Gastrocnemius medialis (tissue), 4 donors: ENCODE data around the gene FPR3. TPM values are rescaled to one million over a fixed set of nuclear protein-coding genes. Genes with fewer than 3 reads are reported as not detected.

Source experiments
- ATAC-seq, 2 donors: fragments of 150-250 bp; one replicate each; pipeline ENCODE4 v1.9.1; 2016
- DNase-seq, 2 donors: peaks; one replicate each; pipeline ENCODE4 v3.0.0-alpha.2; 2019
- H3K27ac ChIP-seq, 4 donors: fragments of 200-600 bp; sonication (generic); 1 replicate in 1 of 4; 2 replicates in 3 of 4; pipeline ENCODE4 v1.5.1; 2016 to 2018; ENCODE audit warnings: mild to moderate bottlenecking in 2 of 4, moderate library complexity in 1 of 4
- H3K27me3 ChIP-seq, 3 donors: fragments of 200-600 bp; sonication (generic) in 2 of 3; 1 replicate in 1 of 3; 2 replicates in 2 of 3; pipeline versions ENCODE4 v1.5.1 to v1.6.0; 2016 to 2019; ENCODE audit warnings: mild to moderate bottlenecking in 1 of 3, moderate library complexity in 1 of 3
- H3K36me3 ChIP-seq, 2 donors: fragments of 200-600 bp; sonication (generic) in 1 of 2; one replicate each; pipeline ENCODE4 v1.5.1; 2017 to 2018
- H3K4me1 ChIP-seq, 2 donors: fragments of 200-600 bp; sonication (generic) in 1 of 2; one replicate each; pipeline ENCODE4 v1.5.1; 2016 to 2017; ENCODE audit warnings: mild to moderate bottlenecking in 2 of 2
- H3K4me3 ChIP-seq, 4 donors: fragments of 200-600 bp; sonication (generic) in 3 of 4; 1 replicate in 1 of 4; 2 replicates in 3 of 4; pipeline ENCODE4 v1.5.1; 2016 to 2019; ENCODE audit warnings: mild to moderate bottlenecking in 2 of 4
- H3K9me3 ChIP-seq, 3 donors: fragments of 200-600 bp; sonication (generic) in 2 of 3; 1 replicate in 1 of 3; 2 replicates in 2 of 3; pipeline ENCODE4 v1.5.1; 2016 to 2019
- POLR2A ChIP-seq, 2 donors: fragments of 450-650 bp; IDR thresholded peaks; one replicate each; pipeline ENCODE4 v1.6.1; 2017; ENCODE audit warnings: antibody characterized with exemption in 2 of 2, mild to moderate bottlenecking in 2 of 2, moderate library complexity in 2 of 2
- in situ Hi-C, 4 donors: fragments of 200-750 bp; cut with MboI; loops; one replicate each; pipeline versions ENCODE4 v1.15.0 to v1.8.0; 2017; ENCODE audit warnings: low sequenced_read_pairs in 4 of 4
- intact Hi-C: fragments of 100-400 bp; cut with DNase I; formaldehyde crosslinking; loops from one replicate; pipeline ENCODE4 v1.15.1; 2023; ENCODE audit warnings: low total_unique reads
- total RNA-seq, 4 donors: library from RNA; depleted of rRNA; stranded (reverse); fragments of >200 nt; gene quantifications; one replicate each; pipeline versions ENCODE4 v1.1.0 to v1.2.3, GENCODE V29; 2016
- TF ChIP-seq, protein P1 (sequence below), 5 experiments: fragments of 450-650 bp in 3 of 5; fragments of 200-600 bp in 2 of 5; sonication (generic) in 2 of 5; IDR thresholded peaks in 4 of 5; conservative IDR thresholded peaks in 1 of 5; 1 replicate in 4 of 5; 2 replicates in 1 of 5; pipeline ENCODE4 v1.5.1; 2016 to 2019; ENCODE audit warnings: antibody characterized with exemption in 5 of 5, mild to moderate bottlenecking in 3 of 5, moderate library complexity in 3 of 5

FPR3 gene
- total RNA-seq, 4 donors from 2014 or later: 0.66 to 2.2 (median 1.4) TPM

DNA sequence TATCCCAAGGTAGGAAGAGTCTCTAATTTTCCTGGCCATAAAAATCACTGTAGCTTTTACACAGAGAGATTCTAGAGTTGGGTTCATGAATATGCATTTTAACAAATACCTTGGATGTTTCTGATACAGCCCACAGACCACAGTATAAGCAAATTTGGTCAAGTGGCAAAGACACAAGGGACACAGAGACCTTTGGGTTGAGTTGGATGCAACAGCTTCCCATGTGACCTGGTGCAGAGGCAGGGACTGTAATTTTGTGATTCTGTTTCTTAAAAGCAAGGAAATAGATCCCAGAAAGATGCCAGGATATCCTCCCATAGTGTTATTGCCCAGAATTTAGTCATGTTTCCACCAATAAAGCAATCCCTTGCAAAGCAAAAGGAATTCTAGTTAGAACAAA, 27.0 kb downstream of the FPR3 start:
- no peak overlapping the region for H3K27ac ChIP-seq
- H3K4me3 ChIP-seq: no peak overlapping the region
- H3K27me3 ChIP-seq: no peaks in the 10 kb centered on the region
- in situ Hi-C loops (no loop called here), intact Hi-C loops (no loop called here)
- H3K4me1 ChIP-seq: no peaks in the 10 kb centered on the region
- no peak for TF ChIP-seq POLR2A (IDR thresholded peaks at IDR 0.05)
- TF ChIP-seq, protein P1, sequence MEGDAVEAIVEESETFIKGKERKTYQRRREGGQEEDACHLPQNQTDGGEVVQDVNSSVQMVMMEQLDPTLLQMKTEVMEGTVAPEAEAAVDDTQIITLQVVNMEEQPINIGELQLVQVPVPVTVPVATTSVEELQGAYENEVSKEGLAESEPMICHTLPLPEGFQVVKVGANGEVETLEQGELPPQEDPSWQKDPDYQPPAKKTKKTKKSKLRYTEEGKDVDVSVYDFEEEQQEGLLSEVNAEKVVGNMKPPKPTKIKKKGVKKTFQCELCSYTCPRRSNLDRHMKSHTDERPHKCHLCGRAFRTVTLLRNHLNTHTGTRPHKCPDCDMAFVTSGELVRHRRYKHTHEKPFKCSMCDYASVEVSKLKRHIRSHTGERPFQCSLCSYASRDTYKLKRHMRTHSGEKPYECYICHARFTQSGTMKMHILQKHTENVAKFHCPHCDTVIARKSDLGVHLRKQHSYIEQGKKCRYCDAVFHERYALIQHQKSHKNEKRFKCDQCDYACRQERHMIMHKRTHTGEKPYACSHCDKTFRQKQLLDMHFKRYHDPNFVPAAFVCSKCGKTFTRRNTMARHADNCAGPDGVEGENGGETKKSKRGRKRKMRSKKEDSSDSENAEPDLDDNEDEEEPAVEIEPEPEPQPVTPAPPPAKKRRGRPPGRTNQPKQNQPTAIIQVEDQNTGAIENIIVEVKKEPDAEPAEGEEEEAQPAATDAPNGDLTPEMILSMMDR (IDR thresholded peaks at IDR 0.05 in 4 of 5, conservative IDR thresholded peaks at IDR 0.05 in 1 of 5): no peak
- ATAC-seq: no peak
- H3K36me3 ChIP-seq: no peaks in the 10 kb centered on the region
- DNase-seq: no peak
- no peaks in the 10 kb centered on the region for H3K9me3 ChIP-seq

DNA sequence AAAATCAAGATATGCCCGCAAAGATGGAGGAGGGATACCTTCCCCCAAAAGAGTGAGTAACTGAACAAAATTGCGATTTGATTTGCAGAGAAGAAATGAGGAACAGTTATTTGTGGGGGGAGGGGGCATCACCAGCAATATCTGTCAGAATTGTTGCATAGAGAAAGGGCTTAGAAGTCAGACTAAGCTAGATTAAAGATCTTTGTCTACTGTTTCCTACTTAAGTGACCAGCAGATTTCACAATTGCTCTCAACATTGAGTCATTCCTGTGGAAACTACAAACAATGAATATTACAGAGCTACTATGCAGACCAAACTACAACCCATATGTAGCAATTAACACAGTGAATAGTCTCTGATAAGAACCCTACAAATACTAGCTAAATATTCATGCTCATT, 27.4 kb downstream of the FPR3 start:
- no peak for ATAC-seq
- H3K4me1 ChIP-seq: no peaks in the 10 kb centered on the region
- H3K4me3 ChIP-seq: no peak overlapping the region
- H3K27ac ChIP-seq: no peak overlapping the region
- no peaks in the 10 kb centered on the region for H3K36me3 ChIP-seq
- intact Hi-C loops (no loop called here), in situ Hi-C loops (no loop called here)
- no peak for TF ChIP-seq POLR2A (IDR thresholded peaks at IDR 0.05)
- TF ChIP-seq, protein P1 (IDR thresholded peaks at IDR 0.05 in 4 of 5, conservative IDR thresholded peaks at IDR 0.05 in 1 of 5): no peak
- no peaks in the 10 kb centered on the region for H3K27me3 ChIP-seq
- H3K9me3 ChIP-seq: no peaks in the 10 kb centered on the region
- DNase-seq: no peak

DNA sequence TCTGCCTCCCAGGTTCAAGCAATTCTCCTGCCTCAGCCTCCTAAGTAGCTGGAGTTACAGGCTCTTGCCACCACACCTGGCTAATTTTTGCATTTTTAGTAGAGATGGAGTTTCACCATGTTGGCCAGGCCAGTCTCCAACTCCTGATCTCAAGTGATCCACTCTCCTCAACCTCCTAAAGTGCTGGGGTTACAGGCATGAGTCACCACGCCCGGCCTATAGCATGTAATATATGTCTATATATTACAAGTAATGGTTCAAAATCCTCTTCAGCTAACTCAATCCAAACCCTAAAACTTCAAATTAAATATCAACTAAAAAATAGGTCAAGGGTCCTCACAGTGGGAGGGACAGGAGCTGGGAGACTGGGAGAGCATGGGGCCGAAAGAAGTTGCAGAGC, 28.0 kb downstream of the FPR3 start:
- TF ChIP-seq POLR2A (IDR thresholded peaks at IDR 0.05): no peak
- TF ChIP-seq, protein P1 (IDR thresholded peaks at IDR 0.05 in 4 of 5, conservative IDR thresholded peaks at IDR 0.05 in 1 of 5): no peak
- Histone ChIP-seq H3K4me1 (no peaks in the 10 kb centered on the region), H3K4me3 (no peak overlapping the region), H3K27ac (no peak overlapping the region), H3K9me3 (peaks cover 0 to 2% (median 0%) of the 10 kb centered on the region in 3 donors), H3K27me3 (no peaks in the 10 kb centered on the region), H3K36me3 (no peaks in the 10 kb centered on the region)
- DNase-seq (no peak), ATAC-seq (no peak)
- in situ Hi-C loops (no loop called here), intact Hi-C loops (no loop called here)

DNA sequence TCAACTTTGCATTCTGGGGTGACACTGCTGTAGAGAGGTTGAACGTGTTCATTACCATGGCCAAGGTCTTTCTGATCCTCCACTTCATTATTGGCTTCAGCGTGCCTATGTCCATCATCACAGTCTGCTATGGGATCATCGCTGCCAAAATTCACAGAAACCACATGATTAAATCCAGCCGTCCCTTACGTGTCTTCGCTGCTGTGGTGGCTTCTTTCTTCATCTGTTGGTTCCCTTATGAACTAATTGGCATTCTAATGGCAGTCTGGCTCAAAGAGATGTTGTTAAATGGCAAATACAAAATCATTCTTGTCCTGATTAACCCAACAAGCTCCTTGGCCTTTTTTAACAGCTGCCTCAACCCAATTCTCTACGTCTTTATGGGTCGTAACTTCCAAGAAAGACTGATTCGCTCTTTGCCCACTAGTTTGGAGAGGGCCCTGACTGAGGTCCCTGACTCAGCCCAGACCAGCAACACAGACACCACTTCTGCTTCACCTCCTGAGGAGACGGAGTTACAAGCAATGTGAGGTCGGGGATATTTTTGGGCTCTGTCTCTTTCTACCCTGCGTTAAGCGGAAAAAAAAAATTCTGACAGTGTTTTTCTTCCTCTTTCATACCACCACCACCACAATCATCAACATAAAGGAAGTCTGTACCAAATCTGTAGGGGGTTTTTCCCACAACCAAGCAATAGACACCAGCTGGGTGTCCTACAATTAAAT, 29.5 kb downstream of the FPR3 start:
- Histone ChIP-seq H3K4me1 (no peaks in the 10 kb centered on the region), H3K36me3 (no peaks in the 10 kb centered on the region), H3K27me3 (no peaks in the 10 kb centered on the region), H3K27ac (no peak overlapping the region), H3K9me3 (peaks cover 0 to 2% (median 0%) of the 10 kb centered on the region in 3 donors), H3K4me3 (no peak overlapping the region)
- TF ChIP-seq, protein P1 (IDR thresholded peaks at IDR 0.05 in 4 of 5, conservative IDR thresholded peaks at IDR 0.05 in 1 of 5): no peak
- no peak for TF ChIP-seq POLR2A (IDR thresholded peaks at IDR 0.05)
- in situ Hi-C loops: no loop called here
- DNase-seq (no peak), ATAC-seq (no peak)
- intact Hi-C loops: no loop called here

DNA sequence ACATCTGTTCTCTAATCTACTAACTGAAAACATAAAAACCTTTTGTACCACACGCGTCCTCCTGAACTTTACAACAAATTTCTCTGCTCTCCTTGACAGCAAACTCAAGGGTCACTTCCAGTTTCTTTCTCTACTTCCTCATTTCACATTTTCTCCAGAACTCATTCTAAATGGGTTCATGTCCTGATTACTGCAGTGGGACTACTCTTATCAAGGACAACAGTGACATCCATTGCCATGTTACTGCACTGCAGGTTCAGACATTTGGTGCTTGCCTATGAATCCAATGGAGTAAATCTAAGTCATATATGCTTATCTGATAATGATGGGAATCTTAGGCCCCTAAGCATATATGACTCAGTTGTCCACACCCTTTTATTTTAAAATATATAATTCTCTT, 35.3 kb downstream of the FPR3 start:
- no peaks in the 10 kb centered on the region for H3K36me3 ChIP-seq
- H3K27me3 ChIP-seq: no peaks in the 10 kb centered on the region
- no peak overlapping the region for H3K27ac ChIP-seq
- in situ Hi-C loops: no loop called here
- no peak overlapping the region for H3K4me3 ChIP-seq
- no peak for ATAC-seq
- no peaks in the 10 kb centered on the region for H3K4me1 ChIP-seq
- no peak for TF ChIP-seq POLR2A (IDR thresholded peaks at IDR 0.05)
- TF ChIP-seq, protein P1 (IDR thresholded peaks at IDR 0.05 in 4 of 5, conservative IDR thresholded peaks at IDR 0.05 in 1 of 5): no peak
- DNase-seq: no peak
- H3K9me3 ChIP-seq: peaks cover 0 to 2% (median 0%) of the 10 kb centered on the region in 3 donors
- intact Hi-C loops: no loop called here
